Caco-2 (cell line): Measurements from ENCODE around the gene WDFY2. TPM values are rescaled to one million over a fixed set of nuclear protein-coding genes. Genes with fewer than 3 reads are reported as not detected.

ENCODE experiments used
- BruUV-seq: library from RNA; stranded (reverse); fragments of 400-500 nt; replicated peaks from 2 replicates; lab custom pipeline; 2021; lab: Mats Ljungman, UMichigan
- CTCF ChIA-PET: fragments of 300-600 bp; sonication (Branson Sonifier 250); formaldehyde crosslinking; loops from one replicate; lab custom pipeline; 2022; ENCODE audit warnings: antibody characterized with exemption; lab: Charles Lee
- POLR2A ChIA-PET: fragments of 300-600 bp; sonication (Branson Sonifier 250); formaldehyde crosslinking; loops from one replicate; lab custom pipeline; 2022; ENCODE audit warnings: antibody characterized with exemption; lab: Charles Lee
- DNase-seq, 2 experiments: peaks; one replicate each; pipeline versions ENCODE4 v3.0.0 to v3.0.0-alpha.2; 2020 to 2022
- H3K27me3 ChIP-seq: replicated peaks from 2 replicates; pipeline ENCODE4 v1.6.0; 2011; ENCODE audit warnings: low read length; ENCODE audit not compliant: control insufficient read depth, insufficient read depth
- H3K36me3 ChIP-seq: 2 replicates; pipeline ENCODE4 v1.5.1; 2011; ENCODE audit warnings: low read length; ENCODE audit not compliant: control insufficient read depth, insufficient read depth
- H3K4me1 ChIP-seq: fragments of 250-450 bp; sonication (Bioruptor Pico); 2 replicates; pipeline ENCODE4 v1.5.1; 2020; ENCODE audit warnings: mild to moderate bottlenecking
- H3K4me3 ChIP-seq: 2 replicates; pipeline ENCODE4 v1.5.1; 2011; ENCODE audit warnings: low read depth, mild to moderate bottlenecking, control low read depth, low read length
- H3K9me3 ChIP-seq: fragments of 250-450 bp; sonication (Bioruptor Pico); 2 replicates; pipeline ENCODE4 v1.5.1; 2020; ENCODE audit warnings: mild to moderate bottlenecking, moderate library complexity
- H3K27ac Mint-ChIP-seq: one replicate; pipeline ENCODE4 v1.8.0; 2022; ENCODE audit warnings: mixed read lengths; ENCODE audit not compliant: unreplicated experiment
- H3K27me3 Mint-ChIP-seq: one replicate; pipeline ENCODE4 v1.8.0; 2022; ENCODE audit warnings: mixed read lengths; ENCODE audit not compliant: insufficient read depth, unreplicated experiment
- H3K36me3 Mint-ChIP-seq: one replicate; pipeline ENCODE4 v1.8.0; 2022; ENCODE audit warnings: mild to moderate bottlenecking, mixed read lengths; ENCODE audit not compliant: insufficient read depth, unreplicated experiment
- H3K4me1 Mint-ChIP-seq: one replicate; pipeline ENCODE4 v1.8.0; 2022; ENCODE audit warnings: low read depth, mixed read lengths; ENCODE audit not compliant: unreplicated experiment
- H3K4me3 Mint-ChIP-seq: one replicate; pipeline ENCODE4 v1.8.0; 2022; ENCODE audit warnings: mild to moderate bottlenecking, moderate library complexity, mixed read lengths; ENCODE audit not compliant: unreplicated experiment
- H3K9me3 Mint-ChIP-seq: one replicate; pipeline ENCODE4 v1.8.0; 2022; ENCODE audit warnings: mixed read lengths; ENCODE audit not compliant: unreplicated experiment
- CTCF ChIP-seq, 2 experiments: fragments of 200-600 bp in 1 of 2; IDR thresholded peaks; 1 replicate in 1 of 2; 2 replicates in 1 of 2; pipeline versions ENCODE4 v1.5.1 to v1.8.0; 2011 to 2022; ENCODE audit warnings: antibody characterized with exemption in 1 of 2, control low read depth in 1 of 2, inconsistent platforms in 1 of 2, low read depth in 1 of 2, low read length in 1 of 2, mild to moderate bottlenecking in 1 of 2, moderate library complexity in 1 of 2; ENCODE audit not compliant: insufficient read depth in 1 of 2, severe bottlenecking in 1 of 2, unreplicated experiment in 1 of 2
- intact Hi-C: fragments of 100-400 bp; cut with micrococcal nuclease; formaldehyde crosslinking; loops from one replicate; pipeline ENCODE4 v1.10.0; 2022; ENCODE audit not compliant: unreplicated experiment
- total RNA-seq: library from RNA; stranded (reverse); gene quantifications from 2 replicates; pipeline ENCODE4 v1.2.3, GENCODE V29; 2022

WDFY2 gene
- total RNA-seq, 1 experiment from 2014 or later: 9.2 TPM

GRCh38 chr13:51600703-51601102 is 16.4 kb downstream of the WDFY2 start:
- H3K36me3 Mint-ChIP-seq: no peaks in the 10 kb centered on the region
- H3K27me3 Mint-ChIP-seq: no peaks in the 10 kb centered on the region
- ChIA-PET POLR2A (no interaction called here), CTCF (no interaction called here)
- Histone ChIP-seq H3K36me3 (no peaks in the 10 kb centered on the region), H3K9me3 (no peaks in the 10 kb centered on the region), H3K27me3 (no peaks in the 10 kb centered on the region), H3K4me1 (peaks cover 12% of the 10 kb centered on the region), H3K4me3 (no peak overlapping the region)
- intact Hi-C loops: no loop called here
- no peak overlapping the region for H3K27ac Mint-ChIP-seq
- H3K4me3 Mint-ChIP-seq: no peak overlapping the region
- BruUV-seq: no TSS peak
- H3K4me1 Mint-ChIP-seq: peaks cover 8% of the 10 kb centered on the region
- no peak for DNase-seq
- TF ChIP-seq CTCF (IDR thresholded peaks at IDR 0.05; ENCODE audit: insufficient read depth in 1 of 2, low read depth in 1 of 2, low read length in 1 of 2, severe bottlenecking in 1 of 2, unreplicated experiment in 1 of 2): no peak
- H3K9me3 Mint-ChIP-seq: no peaks in the 10 kb centered on the region

- Histone ChIP-seq H3K27me3 (no peaks in the 10 kb centered on the region), H3K36me3 (no peaks in the 10 kb centered on the region), H3K4me3 (no peak overlapping the region), H3K9me3 (no peaks in the 10 kb centered on the region), H3K4me1 (peaks cover 3% of the 10 kb centered on the region; the same call in 1 of the 2 replicates)
- H3K4me3 Mint-ChIP-seq: no peak overlapping the region
- H3K9me3 Mint-ChIP-seq: no peaks in the 10 kb centered on the region
- no peaks in the 10 kb centered on the region for H3K36me3 Mint-ChIP-seq
- POLR2A ChIA-PET: no interaction called here
- intact Hi-C loops: no loop called here
- BruUV-seq: no TSS peak
- no peak for TF ChIP-seq CTCF (IDR thresholded peaks at IDR 0.05; ENCODE audit: insufficient read depth in 1 of 2, low read depth in 1 of 2, low read length in 1 of 2, severe bottlenecking in 1 of 2, unreplicated experiment in 1 of 2)
- DNase-seq: no peak
- no peak overlapping the region for H3K27ac Mint-ChIP-seq
- no peaks in the 10 kb centered on the region for H3K27me3 Mint-ChIP-seq
- CTCF ChIA-PET: no interaction called here
- no peaks in the 10 kb centered on the region for H3K4me1 Mint-ChIP-seq
Measured at GRCh38 chr13:51601601-51602565, 17.6 kb downstream of the WDFY2 start.

GRCh38 chr13:51603716-51604115 is 19.5 kb downstream of the WDFY2 start:
- POLR2A ChIA-PET: no interaction called here
- Mint-ChIP-seq H3K4me3 (no peak overlapping the region), H3K4me1 (no peaks in the 10 kb centered on the region), H3K27me3 (no peaks in the 10 kb centered on the region), H3K36me3 (no peaks in the 10 kb centered on the region), H3K27ac (no peak overlapping the region), H3K9me3 (peaks cover 9% of the 10 kb centered on the region)
- no peak for DNase-seq
- no peaks in the 10 kb centered on the region for H3K4me1 ChIP-seq
- H3K4me3 ChIP-seq: no peak overlapping the region
- no peaks in the 10 kb centered on the region for H3K27me3 ChIP-seq
- CTCF ChIA-PET: no interaction called here
- no peak for TF ChIP-seq CTCF (IDR thresholded peaks at IDR 0.05; ENCODE audit: insufficient read depth in 1 of 2, low read depth in 1 of 2, low read length in 1 of 2, severe bottlenecking in 1 of 2, unreplicated experiment in 1 of 2)
- intact Hi-C loops: no loop called here
- H3K9me3 ChIP-seq: peaks cover 3% of the 10 kb centered on the region; the same call in 1 of the 2 replicates
- no TSS peak for BruUV-seq
- no peaks in the 10 kb centered on the region for H3K36me3 ChIP-seq
